Muscle layer of duodenum (tissue), 2 donors: ENCODE data around the gene PKD1.

ENCODE experiments used
- H3K27ac ChIP-seq: one replicate; pipeline ENCODE4 v1.7.0; 2013; ENCODE audit warnings: mild to moderate bottlenecking, low read length
- H3K27me3 ChIP-seq: one replicate; pipeline ENCODE4 v1.7.0; 2013; ENCODE audit warnings: low read depth, mild to moderate bottlenecking, control low read depth, low read length
- H3K36me3 ChIP-seq, 2 donors: one replicate each; pipeline ENCODE4 v1.7.0; 2013; ENCODE audit warnings: low read length in 2 of 2, control low read depth in 1 of 2, mild to moderate bottlenecking in 1 of 2; ENCODE audit not compliant: insufficient read depth in 2 of 2, control insufficient read depth in 1 of 2
- H3K4me1 ChIP-seq, 2 donors: one replicate each; pipeline ENCODE4 v1.7.0; 2013; ENCODE audit warnings: low read length in 2 of 2, mild to moderate bottlenecking in 2 of 2, control low read depth in 1 of 2, moderate library complexity in 1 of 2; ENCODE audit not compliant: insufficient read depth in 2 of 2, control insufficient read depth in 1 of 2
- H3K4me3 ChIP-seq, 2 donors: one replicate each; pipeline ENCODE4 v1.7.0; 2013; ENCODE audit warnings: low read length in 2 of 2, low read depth in 1 of 2, mild to moderate bottlenecking in 1 of 2
- H3K9me3 ChIP-seq, 2 donors: one replicate each; pipeline ENCODE4 v1.7.0; 2013; ENCODE audit warnings: low read length in 2 of 2, control low read depth in 1 of 2, mild to moderate bottlenecking in 1 of 2; ENCODE audit not compliant: control insufficient read depth in 1 of 2
- donor health status: healthy.

Gene PKD1

DNA sequence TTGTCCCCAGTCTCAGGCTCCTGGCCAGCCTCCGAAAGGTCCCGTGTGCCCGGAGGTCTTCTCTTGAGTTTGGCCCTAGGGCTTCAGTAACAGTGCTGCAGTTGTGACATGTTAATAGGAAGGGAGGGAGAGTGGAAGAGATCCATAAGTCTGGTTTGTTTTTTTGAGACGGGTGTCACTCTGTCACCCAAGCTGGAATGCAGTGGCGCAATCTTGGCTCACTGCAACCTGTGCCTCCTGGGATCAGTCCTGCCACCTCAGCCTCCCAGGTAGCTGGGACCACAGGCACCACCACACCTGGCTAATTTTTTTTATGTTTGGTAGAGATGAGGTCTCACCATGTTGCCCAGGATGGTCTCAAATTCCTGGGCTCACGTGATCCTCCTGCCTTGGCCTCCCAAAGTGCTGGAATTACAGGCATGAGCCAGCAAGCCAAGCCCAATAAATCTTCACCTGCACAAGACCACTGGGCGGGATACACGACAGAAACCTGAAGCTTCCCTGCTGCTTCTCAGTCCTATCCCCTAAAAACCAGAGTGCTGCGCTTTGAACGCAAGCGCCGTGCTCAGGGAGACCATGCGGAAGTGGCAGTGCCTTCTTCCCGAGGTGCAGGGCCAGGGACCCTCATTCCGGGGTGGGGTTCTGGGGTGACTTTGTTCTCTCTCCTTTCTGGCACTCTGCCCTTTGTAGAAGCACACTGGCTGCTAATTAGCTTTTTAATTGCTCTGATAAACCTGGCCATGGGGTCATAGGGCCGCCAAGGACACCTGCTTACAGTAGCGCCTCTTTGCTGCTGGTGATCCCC, 30.8 kb upstream of the PKD1 start:
- H3K27ac ChIP-seq: no peak overlapping the region
- no peaks in the 10 kb centered on the region for H3K27me3 ChIP-seq
- no peak overlapping the region for H3K4me3 ChIP-seq
- peaks cover 0 to 2% of the 10 kb centered on the region in 2 donors for H3K4me1 ChIP-seq
- peaks cover 6 to 58% of the 10 kb centered on the region in 2 donors for H3K36me3 ChIP-seq
- no peaks in the 10 kb centered on the region for H3K9me3 ChIP-seq

GRCh38 chr16:2165861-2166260, 30.2 kb upstream of the PKD1 start:
- no peak overlapping the region for H3K27ac ChIP-seq
- no peaks in the 10 kb centered on the region for H3K9me3 ChIP-seq
- no peaks in the 10 kb centered on the region for H3K27me3 ChIP-seq
- H3K36me3 ChIP-seq: peaks cover 6 to 52% of the 10 kb centered on the region in 2 donors
- H3K4me3 ChIP-seq: no peak overlapping the region
- peaks cover 0 to 5% of the 10 kb centered on the region in 2 donors for H3K4me1 ChIP-seq

GRCh38 chr16:2163211-2163881, 27.6 kb upstream of the PKD1 start:
- peaks cover 5 to 27% of the 10 kb centered on the region in 2 donors for H3K4me1 ChIP-seq

GRCh38 chr16:2162676-2163118, 27.0 kb upstream of the PKD1 start:
- Histone ChIP-seq H3K9me3 (no peaks in the 10 kb centered on the region), H3K4me1 (peaks cover 5 to 33% of the 10 kb centered on the region in 2 donors), H3K27me3 (no peaks in the 10 kb centered on the region), H3K27ac (no peak overlapping the region), H3K36me3 (peaks cover 0 to 20% of the 10 kb centered on the region in 2 donors), H3K4me3 (no peak overlapping the region)

More at GRCh38 chr16:2163211-2163881, 27.6 kb upstream of the PKD1 start:
- Histone ChIP-seq H3K27me3 (no peaks in the 10 kb centered on the region), H3K9me3 (no peaks in the 10 kb centered on the region), H3K4me3 (no peak overlapping the region), H3K27ac (no peak overlapping the region), H3K36me3 (peaks cover 5 to 27% of the 10 kb centered on the region in 2 donors)

GRCh38 chr16:2161911-2162310, 26.2 kb upstream of the PKD1 start:
- no peaks in the 10 kb centered on the region for H3K9me3 ChIP-seq
- peaks cover 10 to 41% of the 10 kb centered on the region in 2 donors for H3K4me1 ChIP-seq
- no peak overlapping the region for H3K4me3 ChIP-seq
- peaks cover 0 to 13% of the 10 kb centered on the region in 2 donors for H3K36me3 ChIP-seq
- no peak overlapping the region for H3K27ac ChIP-seq
- H3K27me3 ChIP-seq: no peaks in the 10 kb centered on the region

DNA sequence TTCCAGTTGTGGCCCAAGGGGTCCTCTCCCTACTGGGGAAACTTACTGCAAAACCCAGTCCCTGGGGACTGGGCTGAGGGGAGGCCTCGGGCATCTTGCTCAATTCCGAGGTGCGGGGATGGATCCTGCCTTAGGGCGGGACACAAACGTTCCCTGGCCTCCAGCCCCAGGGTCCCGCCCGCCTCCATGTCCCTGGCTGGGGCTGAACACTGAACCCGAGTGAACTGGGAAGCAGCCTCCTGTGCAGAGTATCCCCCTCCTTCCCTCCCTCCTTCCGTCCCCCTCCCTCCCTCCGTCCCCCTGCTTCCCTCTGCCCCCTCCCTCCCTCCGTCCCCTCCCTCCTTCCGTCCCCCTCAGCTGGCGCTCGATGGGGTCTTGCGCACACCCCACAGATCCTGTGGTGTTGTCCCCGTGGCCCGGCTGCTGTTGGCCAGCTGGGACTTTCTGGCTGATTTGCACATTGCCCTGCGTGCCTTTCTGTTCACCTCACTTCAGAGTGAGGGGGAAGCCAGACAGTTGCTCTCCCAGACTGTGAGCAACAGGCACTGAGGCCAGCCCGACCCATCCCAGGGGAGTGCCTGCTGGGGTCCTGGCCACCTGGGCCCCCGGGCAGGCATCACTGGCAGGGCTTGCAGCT, 25.3 kb upstream of the PKD1 start:
- H3K4me1 ChIP-seq: peaks cover 10 to 49% of the 10 kb centered on the region in 2 donors
- H3K27ac ChIP-seq: no peak overlapping the region
- no peak overlapping the region for H3K4me3 ChIP-seq
- no peaks in the 10 kb centered on the region for H3K9me3 ChIP-seq
- H3K36me3 ChIP-seq: peaks cover 0 to 4% of the 10 kb centered on the region in 2 donors
- no peaks in the 10 kb centered on the region for H3K27me3 ChIP-seq

DNA sequence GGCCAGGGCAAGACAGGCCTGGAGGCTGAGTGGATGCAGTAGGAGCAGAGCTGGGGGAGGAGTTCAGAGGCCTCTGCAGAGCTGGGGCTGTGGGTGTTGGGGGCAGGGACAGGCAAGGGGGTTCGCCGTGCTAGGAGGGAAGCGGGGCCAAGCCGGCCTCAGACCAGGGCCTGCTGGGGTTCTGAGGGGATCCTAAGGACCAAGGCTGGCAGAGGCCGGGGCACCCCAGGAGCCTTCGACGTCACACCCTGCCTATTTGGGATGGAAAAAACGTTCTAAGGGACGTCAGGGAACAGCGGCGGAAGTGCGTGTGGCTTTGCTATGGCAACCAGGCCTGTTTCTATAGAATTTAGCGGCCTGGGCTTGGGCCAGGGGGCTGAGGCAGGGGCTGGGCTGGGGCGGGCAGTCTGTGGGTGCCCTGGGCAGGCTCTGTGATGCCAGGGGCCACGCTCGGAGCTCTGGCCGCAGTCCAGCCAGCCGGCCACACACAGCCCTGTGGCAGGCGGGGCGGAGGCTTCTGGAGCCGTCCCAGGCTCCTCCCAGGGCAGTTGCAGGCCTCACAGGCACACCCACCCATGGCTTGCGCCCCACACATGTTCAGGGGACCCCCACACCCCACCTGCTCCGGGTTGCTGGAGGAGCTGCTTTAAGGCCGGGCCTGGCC, 23.6 kb upstream of the PKD1 start:
- H3K9me3 ChIP-seq: no peaks in the 10 kb centered on the region
- H3K4me3 ChIP-seq: peak overlapping the region in 1 of 2 donors; percentile 77
- H3K4me1 ChIP-seq: peaks cover 10 to 55% of the 10 kb centered on the region in 2 donors
- peak overlapping the region; percentile 67 for H3K27ac ChIP-seq
- H3K36me3 ChIP-seq: no peaks in the 10 kb centered on the region
- H3K27me3 ChIP-seq: no peaks in the 10 kb centered on the region

DNA sequence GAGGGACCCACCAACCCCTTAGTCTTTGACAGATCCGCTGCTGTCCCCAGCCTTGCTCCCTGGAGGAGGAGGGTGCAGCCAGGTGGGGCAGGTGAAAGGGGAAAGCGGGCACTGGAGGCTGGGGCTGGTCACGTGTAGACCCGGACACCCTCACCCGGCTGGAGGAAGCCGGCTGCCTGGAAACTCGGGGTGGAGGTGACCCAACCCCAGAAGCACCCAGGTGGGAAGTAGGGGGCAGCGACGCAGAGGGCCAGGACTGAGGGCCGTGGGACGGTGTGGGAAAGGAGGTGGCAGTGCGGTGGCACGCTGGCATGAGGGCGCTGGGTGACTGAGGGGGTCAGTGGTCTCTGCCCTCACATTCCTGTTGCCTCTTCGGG, 22.6 kb upstream of the PKD1 start:
- Histone ChIP-seq H3K9me3 (no peaks in the 10 kb centered on the region), H3K27me3 (no peaks in the 10 kb centered on the region), H3K4me1 (peaks cover 17 to 66% of the 10 kb centered on the region in 2 donors), H3K36me3 (no peaks in the 10 kb centered on the region), H3K27ac (peak overlapping the region; percentile 67), H3K4me3 (peak overlapping the region in 1 of 2 donors; percentile 77)

GRCh38 chr16:2157480-2158261, 22.0 kb upstream of the PKD1 start:
- H3K4me3 ChIP-seq: peak overlapping the region in 1 of 2 donors; percentile 77
- no peaks in the 10 kb centered on the region for H3K27me3 ChIP-seq
- no peaks in the 10 kb centered on the region for H3K9me3 ChIP-seq
- peak overlapping the region; percentile 67 for H3K27ac ChIP-seq
- H3K36me3 ChIP-seq: no peaks in the 10 kb centered on the region
- peaks cover 17 to 71% of the 10 kb centered on the region in 2 donors for H3K4me1 ChIP-seq

GRCh38 chr16:2156849-2157224, 21.1 kb upstream of the PKD1 start:
- H3K9me3 ChIP-seq: no peaks in the 10 kb centered on the region
- peaks cover 0 to 1% of the 10 kb centered on the region in 2 donors for H3K36me3 ChIP-seq
- peak overlapping the region; percentile 67 for H3K27ac ChIP-seq
- peak overlapping the region; percentile 77 to 89 for H3K4me3 ChIP-seq
- no peaks in the 10 kb centered on the region for H3K27me3 ChIP-seq
- H3K4me1 ChIP-seq: peaks cover 17 to 77% of the 10 kb centered on the region in 2 donors
